Stimulated activated naive CD4-positive, alpha-beta T cell (primary cell): Measurements from ENCODE around the gene LRP6.
"Not testable (repeated sequence)": the region's sequence is repeated elsewhere in the genome, so short reads cannot be mapped to it uniquely, and the experiment has no call there.

ENCODE experiments used
- DNase-seq, 6 experiments: peaks; one replicate each; lab custom pipeline; 2025; lab: John Stamatoyannopoulos, UW

LRP6 gene

DNA sequence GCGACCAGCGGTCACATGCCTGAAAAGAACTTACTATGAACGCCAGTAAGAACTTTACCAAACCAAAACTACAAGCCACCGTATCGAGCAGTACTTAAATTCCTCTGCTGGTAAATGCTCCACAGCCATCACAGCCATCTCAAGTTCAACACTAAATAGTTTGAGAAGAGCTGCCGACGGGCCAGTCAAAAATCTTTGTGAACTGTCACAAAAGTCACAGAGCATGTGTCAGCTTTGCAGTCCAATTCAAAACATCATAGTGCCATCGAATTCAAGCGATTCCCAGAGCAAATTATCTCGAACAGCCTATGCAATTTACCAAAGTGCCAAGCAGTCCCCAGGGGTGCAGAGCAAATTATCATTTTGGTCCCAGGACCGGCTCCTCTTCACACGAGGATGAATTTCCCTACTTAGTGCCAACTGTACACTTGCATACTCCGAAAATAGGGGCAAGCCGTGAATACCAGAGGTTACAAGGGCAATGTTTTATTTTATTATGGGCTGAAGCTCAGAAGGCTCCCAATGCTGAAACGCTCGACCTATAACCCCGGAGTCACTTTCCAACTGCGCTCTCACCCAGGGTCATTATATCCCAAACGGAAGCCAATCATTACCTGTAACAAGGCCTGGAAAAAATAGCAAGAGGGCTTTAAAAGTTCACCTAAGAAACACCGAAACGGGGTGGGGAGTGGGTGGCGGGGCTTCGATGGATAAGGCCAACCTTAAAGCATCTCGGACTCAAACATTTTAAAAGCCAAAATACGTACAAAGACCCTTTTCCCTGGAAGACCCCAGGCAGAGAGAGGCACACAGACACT is 1.1 kb downstream of the LRP6 start:
- DNase-seq, result peak in 3 of 6 experiments; percentile 3 to 38 (median 26)

DNA sequence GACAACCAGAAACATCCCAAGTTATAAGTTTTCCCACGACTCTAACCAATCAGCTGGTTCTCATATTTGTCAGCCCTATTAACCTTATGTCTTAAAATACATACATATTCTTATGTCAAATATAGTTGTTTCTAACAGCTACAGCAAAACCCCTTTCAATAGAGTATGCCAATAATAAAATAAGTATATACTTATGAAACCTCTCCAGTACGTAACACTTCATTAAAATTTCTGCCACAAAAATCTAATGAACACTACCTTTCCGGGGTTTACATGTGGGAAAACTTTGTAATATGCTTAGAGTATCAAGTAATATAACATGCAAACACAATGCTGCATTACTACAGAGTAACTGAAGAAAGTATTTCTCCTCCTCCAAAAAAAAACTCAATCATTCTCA is 1.8 kb downstream of the LRP6 start:
- no peak for DNase-seq

DNA sequence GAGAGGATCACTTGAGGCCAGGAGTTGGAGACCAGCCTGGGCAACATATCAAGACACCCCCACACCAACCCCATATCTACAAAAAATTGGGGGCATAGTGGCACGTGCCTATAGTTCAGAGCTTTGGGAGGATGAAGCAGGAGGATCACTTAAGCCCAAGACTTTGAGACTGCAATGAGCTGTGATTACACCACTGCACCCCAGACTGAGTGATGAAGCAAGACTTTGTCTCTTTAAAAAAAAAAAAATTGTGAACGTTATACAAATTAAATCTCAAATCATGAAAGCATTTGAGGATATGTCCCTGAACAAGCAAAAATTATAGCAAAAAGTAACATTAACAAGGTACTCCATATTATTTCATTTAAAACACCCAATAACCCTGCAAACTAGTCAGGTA is 2.9 kb downstream of the LRP6 start:
- DNase-seq, result no peak

DNA sequence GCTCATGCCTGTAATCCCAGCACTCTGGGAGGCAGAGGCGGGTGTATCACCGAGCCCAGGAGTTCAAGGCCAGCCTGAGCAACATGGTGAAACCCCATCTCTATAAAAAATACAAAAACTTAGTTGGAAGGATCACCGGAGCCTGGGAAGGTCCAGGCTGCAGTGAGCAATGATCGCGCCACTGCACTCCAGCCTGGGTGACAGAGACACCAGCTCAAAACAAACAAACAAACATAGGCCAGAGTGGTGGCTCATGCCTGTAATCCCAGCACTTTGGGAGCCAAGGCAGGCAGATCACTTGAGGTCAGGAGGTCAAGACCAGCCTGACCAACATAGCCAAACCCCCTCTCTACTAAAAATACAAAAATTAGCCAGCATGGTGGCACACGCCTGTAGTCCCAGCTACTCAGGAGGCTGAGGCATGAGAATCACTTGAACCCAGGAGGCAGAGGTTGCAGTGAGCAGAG is 10.5 kb downstream of the LRP6 start:
- DNase-seq, result not testable (repeated sequence)

DNA sequence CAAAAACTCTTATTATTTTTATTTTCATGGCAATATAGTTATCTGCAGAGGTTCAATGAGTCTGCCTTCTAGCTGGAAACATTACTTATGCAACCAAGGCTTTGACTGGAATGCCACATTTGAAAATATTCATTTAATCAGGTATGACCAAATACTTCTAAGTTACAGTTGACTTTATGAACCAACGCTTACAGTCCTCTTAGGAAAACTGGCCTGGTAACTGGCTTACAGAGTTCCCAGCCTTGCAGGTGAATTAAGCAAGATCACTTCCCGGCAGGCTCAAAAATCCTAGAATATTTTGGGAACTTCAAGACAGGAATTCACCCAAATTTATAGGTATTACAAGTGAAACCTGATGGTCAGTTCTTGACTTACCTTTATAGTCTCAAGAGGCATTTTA is 12.3 kb downstream of the LRP6 start:
- no peak for DNase-seq

DNA sequence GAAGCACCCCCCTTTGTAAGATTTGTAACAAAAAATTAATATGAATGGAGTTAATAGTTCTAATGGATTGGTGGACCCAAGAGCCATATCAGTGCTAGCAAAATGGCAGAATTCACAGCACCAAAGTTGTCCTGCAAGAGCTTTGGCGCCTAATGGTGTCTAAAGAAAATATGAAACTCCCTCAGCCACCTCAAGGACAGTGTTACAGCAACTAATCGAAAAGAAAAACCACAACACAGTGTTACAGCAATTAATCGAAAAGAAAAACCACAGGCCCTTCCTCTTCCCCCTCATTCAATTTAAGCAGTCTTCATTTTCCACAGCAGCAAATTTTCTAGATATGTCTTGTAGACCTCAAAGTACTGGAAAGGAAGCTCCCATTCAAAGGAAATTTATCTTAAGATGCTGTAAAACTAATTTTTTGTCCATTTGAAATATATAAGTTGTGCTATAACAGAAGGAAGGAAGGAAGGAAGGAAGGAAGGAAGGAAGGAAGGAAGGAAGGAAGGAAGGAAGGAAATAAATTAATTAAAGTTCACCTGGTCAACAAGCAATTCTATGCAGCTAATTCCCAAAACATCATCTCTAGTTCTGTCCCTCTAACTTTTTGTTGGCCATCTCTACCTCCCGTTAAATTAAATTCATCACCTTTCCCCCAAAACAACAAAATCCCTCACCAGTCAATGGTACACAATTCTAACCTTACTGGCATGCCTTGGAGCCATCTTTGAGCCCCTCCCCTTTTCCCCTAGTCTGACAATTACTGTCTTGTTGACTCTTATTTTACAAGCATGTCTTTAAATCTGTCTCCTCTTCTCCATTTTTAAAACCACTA is 17.4 kb downstream of the LRP6 start:
- no peak for DNase-seq

DNA sequence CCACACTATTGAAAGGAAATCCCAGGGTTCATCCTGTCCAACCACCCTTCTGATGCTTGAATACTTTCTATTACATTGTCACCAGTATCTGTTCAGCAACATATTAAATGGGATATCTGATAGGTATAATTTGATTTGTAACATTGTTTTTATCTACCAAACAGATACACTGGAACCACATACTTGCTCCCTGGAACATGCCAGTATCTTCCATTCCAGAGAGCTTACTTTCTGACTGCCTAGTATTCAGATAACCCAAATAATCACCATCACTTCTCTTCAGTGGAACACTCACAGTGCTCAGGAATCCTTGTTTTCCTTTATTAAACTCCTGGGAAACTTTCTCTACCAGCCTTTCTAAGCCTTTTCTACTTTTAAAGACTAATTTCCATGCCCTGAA is 19.3 kb downstream of the LRP6 start:
- DNase-seq, result no peak

DNA sequence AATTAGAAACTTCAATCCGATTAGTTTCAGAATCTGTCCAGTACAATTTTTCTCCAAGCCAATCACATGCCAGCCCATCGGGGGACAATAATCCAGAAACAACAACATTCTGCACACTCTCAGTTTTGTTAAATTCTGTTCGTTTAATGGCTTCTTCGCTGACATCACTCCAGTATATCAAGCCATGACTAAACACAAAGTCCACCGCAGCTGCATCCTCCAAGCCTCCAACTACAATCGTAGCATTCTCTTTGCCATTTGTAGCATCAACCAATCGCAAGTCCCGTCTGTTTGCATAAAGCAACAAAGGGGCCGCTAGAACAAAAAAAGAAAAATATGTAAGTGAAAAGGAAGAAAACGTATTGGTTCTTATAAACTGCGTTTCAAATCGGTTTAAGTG is 22.5 kb downstream of the LRP6 start:
- DNase-seq, result no peak

DNA sequence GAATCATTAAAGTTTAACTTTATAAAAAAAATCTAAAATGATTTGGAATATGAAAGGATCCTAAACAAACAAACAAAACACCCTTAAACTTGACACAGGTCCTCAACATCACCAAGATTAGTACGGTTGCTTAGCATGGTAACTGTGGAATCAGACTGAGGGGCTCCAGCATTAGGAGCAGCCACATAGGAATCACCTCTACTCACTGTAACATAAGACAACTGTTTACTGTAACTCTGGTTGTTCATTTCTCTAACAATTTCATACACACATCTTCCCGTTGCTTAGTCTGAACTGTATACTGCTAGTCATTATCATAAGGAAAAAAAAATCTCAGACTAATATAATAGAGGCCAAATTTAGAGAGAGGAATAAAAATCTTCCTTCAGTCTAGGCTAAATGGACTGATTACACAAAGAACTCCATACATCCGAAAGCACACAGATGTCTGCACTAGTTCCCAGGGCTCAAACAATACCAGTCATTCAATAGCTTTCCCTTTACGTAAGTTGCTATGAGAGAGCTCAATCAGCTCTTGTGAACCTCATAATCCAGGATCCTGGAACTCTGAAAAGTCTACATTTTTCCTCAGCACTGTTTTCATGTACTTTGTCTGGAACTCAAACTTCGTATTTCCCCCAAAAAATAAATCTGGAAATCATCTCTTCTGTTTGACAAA is 26.0 kb downstream of the LRP6 start:
- DNase-seq, result no peak

DNA sequence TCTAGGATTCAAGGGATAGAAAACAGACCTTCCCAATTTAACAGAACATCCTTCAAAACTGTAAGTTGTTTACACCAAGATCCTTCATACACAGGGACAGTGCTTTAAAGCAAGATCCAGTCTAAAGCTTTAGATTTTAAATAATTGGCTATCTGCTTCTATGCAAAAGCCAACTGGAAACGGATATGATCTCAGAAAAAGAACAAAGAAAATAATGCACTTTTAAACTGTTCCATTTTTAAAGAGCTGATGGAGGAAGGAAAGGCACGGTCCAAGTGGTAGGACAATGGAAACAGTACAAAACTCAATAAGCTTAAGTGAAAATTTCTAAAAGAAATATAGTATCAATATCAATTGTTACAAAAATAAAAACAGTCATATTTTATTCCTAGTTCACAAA is 27.7 kb downstream of the LRP6 start:
- DNase-seq, result no peak

DNA sequence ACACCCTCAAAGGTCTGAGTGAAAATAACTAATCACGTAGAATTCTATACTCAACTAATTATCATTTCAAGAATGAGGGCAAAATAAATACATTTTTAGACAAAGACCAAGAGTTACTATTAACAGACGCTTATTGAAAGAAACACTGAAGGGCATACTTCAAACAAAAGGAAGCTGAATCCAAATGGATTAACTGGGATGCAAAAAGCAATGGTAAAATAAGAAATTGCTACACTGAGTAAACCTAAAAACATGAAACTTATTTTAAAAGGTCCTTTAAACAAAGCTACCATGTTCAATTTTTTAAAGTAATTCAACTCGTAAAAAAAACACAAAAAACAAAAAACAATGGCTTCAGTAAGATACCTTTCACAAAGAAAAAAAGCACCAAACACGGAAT is 28.2 kb downstream of the LRP6 start:
- DNase-seq, result no peak

DNA sequence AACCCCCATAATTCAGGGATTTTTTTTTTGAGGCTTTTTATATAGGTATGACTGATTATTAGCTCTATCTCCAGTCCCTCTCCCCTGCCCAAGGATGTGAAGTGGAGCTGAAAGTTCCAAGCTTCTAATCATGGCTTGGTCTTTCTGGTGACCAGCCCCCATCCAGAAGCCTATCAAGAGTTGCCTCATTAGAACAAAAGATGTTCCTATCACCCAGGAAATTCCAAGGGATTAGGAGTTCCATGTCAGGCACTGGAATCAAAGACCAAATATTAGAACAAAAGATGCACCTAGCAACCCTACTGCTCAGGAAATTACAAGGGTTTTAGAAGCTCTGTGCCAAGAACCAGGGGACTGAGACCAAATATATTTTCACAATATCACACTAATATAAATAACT is 29.9 kb downstream of the LRP6 start:
- DNase-seq, result no peak

DNA sequence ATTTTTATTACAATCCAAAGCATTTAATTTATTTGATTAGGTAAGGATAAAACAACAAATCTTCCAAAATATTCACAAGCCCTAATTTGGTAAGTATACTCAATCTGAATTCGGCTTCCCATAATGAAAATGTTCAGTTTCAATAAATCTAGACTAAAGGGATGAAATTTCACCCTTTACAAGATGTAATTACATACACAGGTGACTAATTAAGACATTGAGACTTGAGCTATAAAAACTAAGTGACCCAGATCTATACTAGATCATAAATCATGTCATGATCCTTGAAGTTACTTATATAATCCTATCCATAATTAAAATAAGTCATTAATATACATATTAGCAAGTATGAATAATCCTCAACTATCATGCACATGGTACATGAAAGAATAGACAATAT is 36.6 kb downstream of the LRP6 start:
- DNase-seq, result no peak

DNA sequence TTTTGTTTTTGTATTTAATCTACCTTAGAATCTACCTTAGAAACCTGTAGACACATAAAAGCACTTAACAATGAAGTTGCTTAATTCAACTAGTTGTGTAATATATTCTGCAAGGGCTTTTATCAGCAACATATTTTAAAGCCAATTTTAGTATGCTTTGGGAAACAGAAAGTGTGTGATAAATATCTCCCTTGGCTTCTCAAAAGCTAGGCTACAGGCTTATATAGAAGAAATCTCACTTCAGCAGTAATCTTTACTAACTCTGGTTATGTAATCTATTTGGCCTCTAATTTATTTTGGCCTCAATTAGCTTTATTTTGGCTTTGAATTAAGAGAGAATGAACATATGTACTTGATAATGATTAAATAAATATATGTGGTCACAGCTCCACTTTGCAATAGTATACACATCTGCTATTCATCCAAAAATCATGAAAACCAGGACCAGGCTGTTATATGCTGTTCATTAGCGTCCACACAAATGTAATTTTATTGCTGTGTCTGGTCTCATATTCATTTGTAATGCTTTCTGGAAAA is 37.2 kb downstream of the LRP6 start:
- no peak for DNase-seq

DNA sequence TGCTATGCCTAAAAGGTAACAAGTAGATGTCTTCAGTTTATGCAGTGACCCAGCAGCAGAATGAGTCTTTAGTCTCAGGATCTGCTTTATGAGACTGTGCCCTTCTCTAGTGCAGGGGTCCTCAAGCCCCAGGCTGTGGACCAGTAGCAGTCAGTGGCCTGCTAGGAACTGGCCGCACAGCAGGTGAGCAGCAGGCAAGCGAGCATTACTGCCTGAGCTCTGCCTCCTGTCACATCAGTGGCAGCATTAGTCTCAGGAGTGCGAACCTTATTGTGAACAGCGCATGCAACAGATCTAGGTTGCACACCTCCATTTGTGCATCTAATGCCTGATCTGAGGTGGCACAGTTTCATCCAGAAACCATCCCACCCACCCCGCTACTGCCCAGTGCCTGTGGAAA is 38.4 kb downstream of the LRP6 start:
- DNase-seq, result no peak

DNA sequence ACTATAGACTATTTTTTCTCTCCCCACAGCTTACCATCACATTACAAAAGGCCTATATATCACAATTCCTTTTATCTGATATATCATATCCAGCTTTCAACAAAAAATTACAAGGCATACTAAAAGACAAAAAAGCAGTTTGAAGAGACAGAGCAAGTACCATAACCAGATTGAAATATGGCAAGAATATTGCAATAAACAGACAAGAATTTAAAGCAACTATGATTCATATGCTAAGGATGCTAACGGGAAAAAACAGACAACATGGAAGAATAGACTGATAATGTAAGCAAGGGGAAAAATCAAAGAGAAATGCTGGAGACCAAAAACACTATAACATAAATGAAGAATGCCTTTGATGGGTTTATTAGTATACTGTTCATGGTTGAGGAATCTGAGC is 40.7 kb downstream of the LRP6 start:
- DNase-seq, result no peak

DNA sequence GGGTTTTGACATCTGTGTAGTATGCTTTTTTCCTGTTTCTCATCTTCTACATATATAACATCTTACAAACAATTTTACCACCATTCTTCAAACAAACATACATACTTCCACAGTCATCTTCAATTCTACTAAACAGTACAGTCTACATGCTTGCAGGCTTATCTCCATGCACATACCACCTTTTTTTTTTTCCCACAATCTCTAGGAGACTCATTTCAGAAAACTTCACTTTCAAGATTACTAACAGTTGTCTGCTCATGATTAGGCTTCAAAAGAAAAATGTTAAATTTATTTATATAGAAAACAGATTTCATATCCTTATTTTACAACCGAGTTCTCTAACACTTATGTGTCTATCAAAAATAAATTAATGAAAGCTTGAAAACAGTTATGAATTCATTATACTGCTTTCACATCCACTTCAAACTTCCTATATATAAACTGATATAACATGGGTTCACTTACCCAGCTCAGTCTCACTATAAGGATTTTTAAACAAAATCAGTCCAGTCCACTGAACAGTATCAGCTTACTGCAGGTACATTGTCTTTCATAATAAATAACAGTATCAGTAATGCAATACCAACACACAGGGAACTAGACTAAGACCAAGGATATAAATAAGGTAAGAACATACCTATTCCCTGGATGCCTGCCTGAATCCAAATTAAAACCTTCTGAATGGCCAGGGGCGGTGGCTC is 42.5 kb downstream of the LRP6 start:
- no peak for DNase-seq

DNA sequence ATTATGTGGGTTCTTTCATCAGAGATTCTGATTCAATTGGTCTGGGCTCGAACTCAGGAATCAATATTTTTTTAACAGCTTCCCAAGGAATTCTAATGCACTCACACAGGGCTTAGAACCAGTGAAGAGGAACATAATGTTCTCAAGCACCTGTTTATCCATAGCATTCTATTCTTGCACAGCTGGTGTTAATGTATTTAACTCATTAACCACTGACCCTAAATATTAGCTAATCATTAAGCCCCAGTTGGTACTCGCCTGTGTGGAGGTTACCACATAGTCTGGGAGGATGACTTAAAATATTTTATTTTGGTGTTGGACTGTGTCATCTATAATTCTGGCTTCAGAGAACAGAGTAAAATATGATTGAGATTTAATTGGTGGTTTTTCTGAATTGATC is 45.3 kb downstream of the LRP6 start:
- DNase-seq, result no peak

DNA sequence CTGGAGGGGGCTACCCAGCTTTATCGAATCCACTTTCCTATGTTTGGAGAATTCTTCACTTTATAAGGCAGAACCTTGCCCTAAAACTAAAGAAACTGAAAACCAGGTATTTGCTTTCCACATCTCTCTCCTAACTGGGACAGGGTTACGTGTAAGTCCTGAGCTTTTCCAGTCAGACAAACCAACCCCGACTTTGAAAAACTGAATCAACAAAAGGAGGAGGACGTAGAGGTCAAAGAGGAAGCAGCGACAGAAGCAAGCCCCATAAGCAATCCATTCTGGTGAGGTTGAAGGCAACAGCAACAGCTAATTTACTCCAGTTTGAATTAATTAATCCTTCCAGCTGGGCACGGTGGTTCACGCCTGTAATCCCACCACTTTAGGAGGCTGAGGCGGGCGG is 47.2 kb downstream of the LRP6 start:
- no peak for DNase-seq

DNA sequence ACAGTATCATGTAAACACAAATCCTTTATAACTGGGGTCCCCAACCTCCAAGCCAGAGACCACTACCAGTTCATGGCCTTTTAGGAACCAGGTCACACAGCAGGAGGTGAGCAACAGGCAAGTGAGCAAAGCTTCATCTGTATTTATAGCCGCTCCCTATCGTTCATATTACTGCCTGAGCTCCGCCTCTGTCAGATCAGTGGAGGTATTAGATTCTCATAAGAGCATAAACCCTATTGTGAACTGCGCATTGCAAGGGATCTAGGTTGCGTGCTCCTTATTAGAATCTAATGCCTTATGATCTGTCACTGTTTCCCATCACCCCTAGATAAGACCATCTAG is 49.9 kb downstream of the LRP6 start:
- no peak for DNase-seq

DNA sequence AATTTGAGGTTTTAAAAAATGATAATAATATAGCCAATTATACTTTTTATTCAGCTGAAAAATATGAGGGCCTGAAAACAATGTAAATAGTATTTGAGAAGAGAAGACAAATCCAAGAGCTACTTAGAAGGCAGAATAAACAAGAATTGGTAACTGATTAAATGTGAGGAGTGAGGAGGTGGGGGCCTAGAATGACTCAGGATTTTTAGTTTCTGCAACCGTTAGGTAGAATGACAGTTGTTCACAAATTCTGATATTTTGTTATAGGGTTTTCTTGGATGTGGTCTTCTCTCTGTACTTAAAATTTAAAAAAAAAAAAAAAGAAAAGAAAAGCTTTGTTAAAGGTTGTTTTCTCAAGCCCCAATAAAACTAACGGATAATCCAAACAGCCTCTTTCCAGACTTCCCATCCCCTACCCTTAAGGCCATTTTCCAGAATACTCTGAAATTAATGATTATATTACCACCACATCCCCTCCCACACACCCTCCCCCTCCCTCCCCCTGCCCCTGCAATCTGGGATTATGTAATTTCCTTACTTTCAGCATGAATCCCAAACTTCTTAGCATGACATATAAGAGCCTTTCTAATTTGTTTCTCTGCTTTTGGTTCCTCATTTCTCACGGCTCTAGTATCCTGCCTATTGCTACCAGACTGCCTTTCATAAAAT is 50.4 kb downstream of the LRP6 start:
- no peak for DNase-seq
